ENCODE measurements around the gene AXL. TPM values are rescaled to one million over a fixed set of nuclear protein-coding genes. Genes with fewer than 3 reads are reported as not detected.

Gene AXL
- total RNA-seq, 6 experiments from 2014 or later = 5.7 to 20.3 (median 10.2) TPM

DNA sequence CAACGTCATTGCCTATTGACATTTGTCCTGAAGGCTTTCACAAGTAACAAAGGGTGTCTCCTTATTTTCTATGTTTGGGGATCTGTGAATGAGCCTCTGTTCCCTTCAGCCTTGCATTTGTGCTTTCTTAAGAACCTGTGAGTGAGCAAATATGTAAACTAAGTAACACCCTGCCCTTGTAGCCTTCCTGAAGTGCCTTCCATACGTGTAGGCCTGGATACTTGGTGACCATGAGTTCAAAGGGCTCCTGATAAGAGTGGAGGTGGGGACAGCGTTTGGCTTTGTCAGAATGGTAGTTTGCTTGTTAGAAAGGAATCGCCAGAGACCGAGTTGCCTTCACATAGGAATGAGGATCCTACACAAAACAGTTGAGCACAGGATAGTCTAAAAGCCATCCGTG is 76.5 kb downstream of the AXL start:
- DNase-seq (no peak), ATAC-seq (no peak)
- WGBS (ENCODE audit: insufficient coverage, low coverage, low lambda C conversion rate, missing lambda C conversion rate) = 43% methylated on average over 3 of the region's 6 CpGs
- Histone ChIP-seq H3K36me3 (peaks cover 16 to 85% (median 46%) of the 10 kb centered on the region in 4 donors), H3K9me3 (no peaks in the 10 kb centered on the region), H3K4me1 (no peaks in the 10 kb centered on the region), H3K4me3 (no peak overlapping the region), H3K27ac (no peak overlapping the region), H3K27me3 (no peaks in the 10 kb centered on the region)
- TF ChIP-seq, protein P1, sequence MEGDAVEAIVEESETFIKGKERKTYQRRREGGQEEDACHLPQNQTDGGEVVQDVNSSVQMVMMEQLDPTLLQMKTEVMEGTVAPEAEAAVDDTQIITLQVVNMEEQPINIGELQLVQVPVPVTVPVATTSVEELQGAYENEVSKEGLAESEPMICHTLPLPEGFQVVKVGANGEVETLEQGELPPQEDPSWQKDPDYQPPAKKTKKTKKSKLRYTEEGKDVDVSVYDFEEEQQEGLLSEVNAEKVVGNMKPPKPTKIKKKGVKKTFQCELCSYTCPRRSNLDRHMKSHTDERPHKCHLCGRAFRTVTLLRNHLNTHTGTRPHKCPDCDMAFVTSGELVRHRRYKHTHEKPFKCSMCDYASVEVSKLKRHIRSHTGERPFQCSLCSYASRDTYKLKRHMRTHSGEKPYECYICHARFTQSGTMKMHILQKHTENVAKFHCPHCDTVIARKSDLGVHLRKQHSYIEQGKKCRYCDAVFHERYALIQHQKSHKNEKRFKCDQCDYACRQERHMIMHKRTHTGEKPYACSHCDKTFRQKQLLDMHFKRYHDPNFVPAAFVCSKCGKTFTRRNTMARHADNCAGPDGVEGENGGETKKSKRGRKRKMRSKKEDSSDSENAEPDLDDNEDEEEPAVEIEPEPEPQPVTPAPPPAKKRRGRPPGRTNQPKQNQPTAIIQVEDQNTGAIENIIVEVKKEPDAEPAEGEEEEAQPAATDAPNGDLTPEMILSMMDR (IDR thresholded peaks at IDR 0.05) = no peak
- TF ChIP-seq POLR2A (IDR thresholded peaks at IDR 0.05) = no peak
- intact Hi-C loops (cut with DNase I) = no loop called here

DNA sequence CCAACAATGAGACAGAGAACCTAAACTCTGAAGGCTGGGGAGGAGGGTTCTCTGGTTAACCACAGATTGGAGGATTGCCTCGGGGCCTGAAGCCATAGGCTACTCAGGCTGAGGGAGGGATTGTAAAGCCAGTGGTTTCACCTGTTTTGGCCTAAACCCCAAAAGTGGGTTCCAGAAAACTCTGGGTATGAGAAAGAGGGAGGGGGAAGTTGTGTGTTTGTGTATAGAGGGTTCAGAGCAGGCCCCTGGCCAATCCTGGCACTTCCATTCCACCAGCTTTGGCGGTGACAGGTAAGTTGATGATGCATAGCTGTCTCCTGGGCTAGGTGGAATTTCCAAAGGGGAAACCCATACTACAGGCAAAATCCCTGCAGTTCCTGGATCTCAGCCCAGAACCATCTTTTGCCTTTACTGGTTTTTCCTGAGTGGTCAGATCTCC is 77.4 kb downstream of the AXL start:
- ATAC-seq (no peak), DNase-seq (no peak)
- 100% methylated on average over 1 of the region's 2 CpGs for whole genome bisulfite sequencing (ENCODE audit: insufficient coverage, low coverage, low lambda C conversion rate, missing lambda C conversion rate)
- no peaks in the 10 kb centered on the region for H3K9me3 ChIP-seq
- H3K27me3 ChIP-seq = no peaks in the 10 kb centered on the region
- intact Hi-C loops (cut with DNase I) = no loop called here
- peaks cover 16 to 87% (median 45%) of the 10 kb centered on the region in 4 donors for H3K36me3 ChIP-seq
- no peak for TF ChIP-seq POLR2A (IDR thresholded peaks at IDR 0.05)
- TF ChIP-seq, protein P1 (IDR thresholded peaks at IDR 0.05) = no peak
- no peaks in the 10 kb centered on the region for H3K4me1 ChIP-seq
- no peak overlapping the region for H3K27ac ChIP-seq
- H3K4me3 ChIP-seq = no peak overlapping the region

DNA sequence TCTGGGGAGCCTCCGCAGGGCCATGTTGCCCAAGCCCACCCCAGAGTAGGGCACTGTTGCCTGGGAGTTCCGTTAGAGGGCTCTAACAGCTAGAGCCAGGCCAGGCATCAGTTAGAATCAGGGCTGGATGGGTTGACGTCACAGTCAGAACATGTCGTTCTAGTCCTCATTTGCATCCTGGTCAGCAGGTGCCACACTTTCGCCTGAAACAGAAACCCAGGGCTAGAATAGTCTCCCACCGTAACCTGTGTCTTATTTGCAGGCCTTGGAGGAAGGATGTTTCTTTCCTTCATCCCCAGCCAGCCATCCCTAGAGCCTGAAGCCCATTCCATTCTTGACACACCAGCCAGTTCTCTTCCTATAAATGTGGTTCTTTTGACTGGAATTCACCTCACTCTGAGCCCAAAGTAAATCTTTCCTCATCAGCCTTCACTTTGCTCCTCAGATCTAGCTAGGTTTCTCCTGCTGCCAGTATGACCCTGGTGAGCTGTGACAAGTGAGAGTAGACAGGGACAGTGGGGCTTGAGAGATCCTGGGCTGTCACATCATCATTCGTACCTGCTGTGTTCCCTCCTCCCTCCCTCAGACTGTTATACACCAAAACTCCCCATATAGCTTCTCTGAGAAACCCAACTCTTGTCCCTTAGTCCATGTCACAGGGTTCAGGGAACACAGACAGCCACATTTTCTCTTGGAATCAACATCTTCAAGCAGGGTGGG is 78.8 kb downstream of the AXL start:
- 72% methylated on average over 4 of the region's 7 CpGs for WGBS (ENCODE audit: insufficient coverage, low coverage, low lambda C conversion rate, missing lambda C conversion rate)

DNA sequence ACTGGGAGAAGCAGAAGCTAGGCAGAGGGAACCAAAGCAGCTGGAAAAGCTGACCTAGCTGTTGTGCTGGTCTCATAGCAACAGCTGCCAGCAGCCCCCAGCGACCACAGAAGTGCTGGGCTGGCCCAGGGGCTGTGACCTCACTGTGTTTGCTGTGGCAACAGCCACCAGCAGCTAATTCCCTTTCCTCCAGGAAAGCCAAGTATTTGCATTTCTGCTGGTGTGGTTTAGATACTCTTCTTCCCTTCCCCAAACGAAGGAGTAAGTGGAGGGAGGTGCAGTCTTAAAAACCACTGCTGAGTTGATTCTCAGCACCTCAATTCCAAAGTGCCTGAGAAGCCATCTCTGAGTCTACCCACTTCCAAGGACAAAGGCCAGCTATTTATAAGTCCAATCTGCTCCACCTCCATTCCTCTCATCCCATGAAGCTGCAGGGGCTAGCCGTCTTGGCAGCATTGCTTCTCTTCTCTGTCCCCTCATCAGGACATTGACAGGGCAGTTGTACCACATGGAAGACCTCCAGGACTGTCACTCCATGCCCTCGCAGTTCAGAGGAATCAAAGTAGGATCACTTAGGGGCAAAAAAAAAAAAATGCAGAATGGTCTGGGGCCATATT is 79.4 kb downstream of the AXL start:
- Histone ChIP-seq H3K27ac (peak overlapping the region in 2 of 3 donors; percentile 8 to 42), H3K27me3 (no peaks in the 10 kb centered on the region), H3K4me1 (no peaks in the 10 kb centered on the region), H3K4me3 (no peak overlapping the region), H3K9me3 (no peaks in the 10 kb centered on the region), H3K36me3 (peaks cover 7 to 80% (median 30%) of the 10 kb centered on the region in 4 donors)
- 35% methylated on average over 3 of the region's 4 CpGs for WGBS (ENCODE audit: insufficient coverage, low coverage, low lambda C conversion rate, missing lambda C conversion rate)
- DNase-seq (peak in 1 of 3 donors; percentile 42), ATAC-seq (peak; percentile 56 to 73 (median 64))
- TF ChIP-seq POLR2A (IDR thresholded peaks at IDR 0.05) = peak; percentile 27
- TF ChIP-seq, protein P1 (IDR thresholded peaks at IDR 0.05) = no peak
- intact Hi-C loops (cut with DNase I) = no loop called here

More for the DNA sequence above, 78.8 kb downstream of the AXL start:
- intact Hi-C loops (cut with DNase I) = no loop called here
- Histone ChIP-seq H3K27ac (no peak overlapping the region), H3K27me3 (no peaks in the 10 kb centered on the region), H3K9me3 (no peaks in the 10 kb centered on the region), H3K36me3 (peaks cover 10 to 81% (median 34%) of the 10 kb centered on the region in 4 donors), H3K4me3 (no peak overlapping the region), H3K4me1 (no peaks in the 10 kb centered on the region)
- TF ChIP-seq, protein P1 (IDR thresholded peaks at IDR 0.05) = no peak
- TF ChIP-seq POLR2A (IDR thresholded peaks at IDR 0.05) = no peak
- ATAC-seq (peak in 1 of 4 donors; percentile 13), DNase-seq (no peak)

Data from right lobe of liver (tissue), 6 donors.